GM12878 (cell line): ENCODE results near the gene FLYWCH2.

ENCODE experiments used
- CHD4 ChIP-seq: fragments of 200-600 bp; sonication (generic); IDR thresholded peaks from 2 replicates; pipeline ENCODE4 v1.6.1; 2016; ENCODE audit warnings: mild to moderate bottlenecking
- HDGF ChIP-seq: fragments of 450-650 bp; IDR thresholded peaks from 2 replicates; pipeline ENCODE4 v1.6.1; 2016; ENCODE audit warnings: antibody characterized with exemption
- JUNB ChIP-seq: IDR thresholded peaks from 2 replicates; pipeline ENCODE4 v1.6.1; 2016; ENCODE audit warnings: antibody characterized with exemption, mild to moderate bottlenecking
- POLR2A ChIP-seq: IDR thresholded peaks from 2 replicates; pipeline ENCODE4 v1.6.1; 2011; ENCODE audit warnings: low read depth, mild to moderate bottlenecking, low read length
- RAD21 ChIP-seq: IDR thresholded peaks from 2 replicates; pipeline ENCODE4 v1.6.1; 2011; ENCODE audit warnings: mild to moderate bottlenecking, low read depth, low read length, moderate library complexity; ENCODE audit not compliant: insufficient read depth
- SIN3A ChIP-seq: IDR thresholded peaks from 2 replicates; pipeline ENCODE4 v1.6.1; 2012; ENCODE audit warnings: low read depth, low read length, improper control_type of control experiment
- TBL1XR1 ChIP-seq: IDR thresholded peaks from 2 replicates; pipeline ENCODE4 v1.6.1; 2012; ENCODE audit warnings: low read depth, low read length, improper control_type of control experiment
- ZNF207 ChIP-seq: fragments of 450-650 bp; IDR thresholded peaks from 2 replicates; pipeline ENCODE4 v1.6.1; 2014; ENCODE audit warnings: antibody characterized with exemption, mild to moderate bottlenecking, borderline replicate concordance
- ZNF274 ChIP-seq: IDR thresholded peaks from one replicate; pipeline ENCODE4 v1.8.0; 2011; ENCODE audit not compliant: insufficient read length, insufficient read depth
- TF ChIP-seq, protein P1 (sequence below): IDR thresholded peaks from 2 replicates; pipeline ENCODE4 v1.6.1; 2011; ENCODE audit warnings: mild to moderate bottlenecking, low read depth, low read length, moderate library complexity; ENCODE audit not compliant: insufficient replicate concordance
- TF ChIP-seq, protein P2 (sequence below): IDR thresholded peaks from 2 replicates; pipeline ENCODE4 v1.6.1; 2012; ENCODE audit warnings: low read depth, low read length, improper control_type of control experiment
- TF ChIP-seq, protein P3 (sequence below), 3 experiments: IDR thresholded peaks in 2 of 3; conservative IDR thresholded peaks in 1 of 3; 2 replicates each; pipeline ENCODE4 v1.5.1; 2011; ENCODE audit warnings: low read depth in 3 of 3, low read length in 3 of 3, mild to moderate bottlenecking in 3 of 3, control low read depth in 2 of 3, moderate library complexity in 2 of 3, inconsistent platforms in 1 of 3, mixed read lengths in 1 of 3; ENCODE audit not compliant: control insufficient read depth in 2 of 3, insufficient read depth in 1 of 3; ENCODE audit errors: extremely low read depth in 1 of 3

DNA sequence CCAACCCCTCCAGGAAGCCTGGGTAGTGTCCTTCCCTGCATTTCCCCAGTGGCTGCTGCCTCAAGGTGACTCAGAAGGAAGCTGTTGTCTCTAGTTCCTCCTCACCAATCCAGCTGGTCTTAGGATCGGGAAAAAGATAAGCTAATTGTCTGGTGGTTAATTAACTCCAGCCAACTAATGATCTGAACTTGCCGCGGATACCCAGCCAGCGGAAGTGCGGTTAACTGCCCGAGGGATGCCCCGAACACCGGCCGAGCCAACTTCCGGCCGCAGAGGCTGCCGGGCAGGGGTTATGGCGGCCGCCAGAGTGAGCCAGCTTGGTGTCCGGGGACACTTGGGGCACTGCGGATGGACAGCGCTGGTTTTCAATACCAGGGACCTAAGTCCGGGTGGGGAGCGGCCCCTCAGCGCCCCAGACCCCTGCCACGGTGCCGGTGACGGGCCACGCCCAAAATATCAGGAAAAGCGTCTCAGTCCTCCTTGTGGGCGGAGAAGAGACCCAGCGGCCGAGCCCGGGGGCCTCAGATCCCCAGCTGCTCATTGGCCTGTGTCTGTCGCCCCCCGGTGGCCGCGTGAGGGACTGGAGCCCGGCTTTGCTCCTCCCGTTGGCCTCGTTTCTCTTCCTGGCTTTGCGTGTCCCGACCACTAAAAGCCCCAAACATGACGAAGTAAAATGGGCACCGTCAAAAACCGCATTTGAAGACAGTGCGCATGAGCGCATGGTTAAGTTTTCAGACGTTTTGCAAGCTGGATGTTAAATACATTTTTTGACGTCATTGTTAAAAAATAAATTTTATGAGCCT, 14.8 kb upstream of the FLYWCH2 start:
- TF ChIP-seq CHD4 (no peak), JUNB (no peak), SIN3A (0 out of 2 replicates have a peak, but pooled peaks have one; percentile 73), HDGF (no peak), ZNF207 (peak; percentile 89; the same call in 1 of the 2 replicates), POLR2A (peak; percentile 87), TBL1XR1 (peak; percentile 48; the same call in 1 of the 2 replicates), RAD21 (peak; percentile 89), ZNF274 (no peak)
- TF ChIP-seq, protein P1, sequence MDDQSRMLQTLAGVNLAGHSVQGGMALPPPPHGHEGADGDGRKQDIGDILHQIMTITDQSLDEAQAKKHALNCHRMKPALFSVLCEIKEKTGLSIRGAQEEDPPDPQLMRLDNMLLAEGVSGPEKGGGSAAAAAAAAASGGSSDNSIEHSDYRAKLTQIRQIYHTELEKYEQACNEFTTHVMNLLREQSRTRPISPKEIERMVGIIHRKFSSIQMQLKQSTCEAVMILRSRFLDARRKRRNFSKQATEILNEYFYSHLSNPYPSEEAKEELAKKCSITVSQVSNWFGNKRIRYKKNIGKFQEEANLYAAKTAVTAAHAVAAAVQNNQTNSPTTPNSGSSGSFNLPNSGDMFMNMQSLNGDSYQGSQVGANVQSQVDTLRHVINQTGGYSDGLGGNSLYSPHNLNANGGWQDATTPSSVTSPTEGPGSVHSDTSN: no peak
- TF ChIP-seq, protein P2, sequence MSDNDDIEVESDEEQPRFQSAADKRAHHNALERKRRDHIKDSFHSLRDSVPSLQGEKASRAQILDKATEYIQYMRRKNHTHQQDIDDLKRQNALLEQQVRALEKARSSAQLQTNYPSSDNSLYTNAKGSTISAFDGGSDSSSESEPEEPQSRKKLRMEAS: peak; percentile 59; the same call in 1 of the 2 replicates
- TF ChIP-seq, protein P3, sequence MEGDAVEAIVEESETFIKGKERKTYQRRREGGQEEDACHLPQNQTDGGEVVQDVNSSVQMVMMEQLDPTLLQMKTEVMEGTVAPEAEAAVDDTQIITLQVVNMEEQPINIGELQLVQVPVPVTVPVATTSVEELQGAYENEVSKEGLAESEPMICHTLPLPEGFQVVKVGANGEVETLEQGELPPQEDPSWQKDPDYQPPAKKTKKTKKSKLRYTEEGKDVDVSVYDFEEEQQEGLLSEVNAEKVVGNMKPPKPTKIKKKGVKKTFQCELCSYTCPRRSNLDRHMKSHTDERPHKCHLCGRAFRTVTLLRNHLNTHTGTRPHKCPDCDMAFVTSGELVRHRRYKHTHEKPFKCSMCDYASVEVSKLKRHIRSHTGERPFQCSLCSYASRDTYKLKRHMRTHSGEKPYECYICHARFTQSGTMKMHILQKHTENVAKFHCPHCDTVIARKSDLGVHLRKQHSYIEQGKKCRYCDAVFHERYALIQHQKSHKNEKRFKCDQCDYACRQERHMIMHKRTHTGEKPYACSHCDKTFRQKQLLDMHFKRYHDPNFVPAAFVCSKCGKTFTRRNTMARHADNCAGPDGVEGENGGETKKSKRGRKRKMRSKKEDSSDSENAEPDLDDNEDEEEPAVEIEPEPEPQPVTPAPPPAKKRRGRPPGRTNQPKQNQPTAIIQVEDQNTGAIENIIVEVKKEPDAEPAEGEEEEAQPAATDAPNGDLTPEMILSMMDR (IDR thresholded peaks at IDR 0.05 in 2 of 3, conservative IDR thresholded peaks at IDR 0.05 in 1 of 3; ENCODE audit: control insufficient read depth in 2 of 3, extremely low read depth in 1 of 3, insufficient read depth in 1 of 3, low read depth in 3 of 3, low read length in 3 of 3): peak; percentile 95 to 98 (median 98); a peak in 5 of 6 replicates
